ES-I3 (cell line): ENCODE measurements around the gene ARFIP1.
"Not testable (repeated sequence)": the region's sequence is repeated elsewhere in the genome, so short reads cannot be mapped to it uniquely, and the experiment has no call there.

Experiments used
- H3K36me3 ChIP-seq: 2 replicates; pipeline ENCODE4 v1.6.1; 2013; ENCODE audit warnings: mild to moderate bottlenecking, low read length, control low read depth, moderate library complexity; ENCODE audit not compliant: insufficient read depth
- H3K4me1 ChIP-seq: 2 replicates; pipeline ENCODE4 v1.6.1; 2013; ENCODE audit warnings: mild to moderate bottlenecking, control low read depth, low read length; ENCODE audit not compliant: insufficient read depth
- H3K9ac ChIP-seq: 2 replicates; pipeline ENCODE4 v1.6.1; 2013; ENCODE audit warnings: low read depth, mild to moderate bottlenecking, low read length, moderate library complexity
- H3K9me3 ChIP-seq: 2 replicates; pipeline ENCODE4 v1.6.1; 2013; ENCODE audit warnings: mild to moderate bottlenecking, low read length, moderate library complexity; ENCODE audit not compliant: control insufficient read depth, insufficient read depth

ARFIP1 gene

GRCh38 chr4:152843481-152844090, 63.8 kb downstream of the ARFIP1 start:
- Histone ChIP-seq H3K36me3 (no peaks in the 10 kb centered on the region), H3K4me1 (peaks cover 23% of the 10 kb centered on the region), H3K9me3 (0 out of 2 replicates have a peak, but pooled peaks cover 8% of the 10 kb centered on the region), H3K9ac (no peak overlapping the region)

GRCh38 chr4:152847376-152847775, 67.6 kb downstream of the ARFIP1 start:
- no peak overlapping the region for H3K9ac ChIP-seq
- H3K9me3 ChIP-seq, result no peaks in the 10 kb centered on the region
- peaks cover 46% of the 10 kb centered on the region for H3K4me1 ChIP-seq
- no peaks in the 10 kb centered on the region for H3K36me3 ChIP-seq

- Histone ChIP-seq H3K36me3 (no peaks in the 10 kb centered on the region), H3K4me1 (peaks cover 40% of the 10 kb centered on the region), H3K9ac (no peak overlapping the region), H3K9me3 (peaks cover 10% of the 10 kb centered on the region)
These were observed 68.8 kb downstream of the ARFIP1 start for GRCh38 chr4:152848508-152848907.

GRCh38 chr4:152849350-152849749, 69.6 kb downstream of the ARFIP1 start:
- H3K9ac ChIP-seq, result peak overlapping the region; percentile 35; the same call in 1 of the 2 replicates
- peaks cover 11% of the 10 kb centered on the region for H3K9me3 ChIP-seq
- H3K36me3 ChIP-seq, result no peaks in the 10 kb centered on the region
- H3K4me1 ChIP-seq, result peaks cover 34% of the 10 kb centered on the region

- Histone ChIP-seq H3K9me3 (peaks cover 11% of the 10 kb centered on the region), H3K4me1 (peaks cover 34% of the 10 kb centered on the region), H3K9ac (peak overlapping the region; percentile 35), H3K36me3 (no peaks in the 10 kb centered on the region)
These were observed 70.6 kb downstream of the ARFIP1 start for GRCh38 chr4:152850377-152850776.

GRCh38 chr4:152851226-152851625, 71.5 kb downstream of the ARFIP1 start:
- peaks cover 34% of the 10 kb centered on the region for H3K4me1 ChIP-seq
- H3K9ac ChIP-seq, result peak overlapping the region; percentile 17; the same call in 1 of the 2 replicates

GRCh38 chr4:152853293-152853692, 73.5 kb downstream of the ARFIP1 start:
- Histone ChIP-seq H3K9ac (no peak overlapping the region), H3K9me3 (peaks cover 11% of the 10 kb centered on the region), H3K4me1 (peaks cover 29% of the 10 kb centered on the region), H3K36me3 (no peaks in the 10 kb centered on the region)

More at GRCh38 chr4:152851226-152851625, 71.5 kb downstream of the ARFIP1 start:
- Histone ChIP-seq H3K36me3 (no peaks in the 10 kb centered on the region), H3K9me3 (peaks cover 11% of the 10 kb centered on the region)

GRCh38 chr4:152854016-152854415, 74.3 kb downstream of the ARFIP1 start:
- H3K9me3 ChIP-seq, result peaks cover 11% of the 10 kb centered on the region
- H3K4me1 ChIP-seq, result peaks cover 25% of the 10 kb centered on the region
- H3K9ac ChIP-seq, H3K36me3 ChIP-seq: not testable (repeated sequence)

- peaks cover 11% of the 10 kb centered on the region for H3K9me3 ChIP-seq
- H3K4me1 ChIP-seq, result peaks cover 21% of the 10 kb centered on the region; the same call in 1 of the 2 replicates
- no peaks in the 10 kb centered on the region for H3K36me3 ChIP-seq
- no peak overlapping the region for H3K9ac ChIP-seq
These were observed 77.2 kb downstream of the ARFIP1 start for GRCh38 chr4:152856960-152857359.

GRCh38 chr4:152858934-152859333, 79.2 kb downstream of the ARFIP1 start:
- Histone ChIP-seq H3K36me3 (no peaks in the 10 kb centered on the region), H3K9me3 (no peaks in the 10 kb centered on the region), H3K4me1 (peaks cover 21% of the 10 kb centered on the region; the same call in 1 of the 2 replicates), H3K9ac (no peak overlapping the region)

GRCh38 chr4:152860046-152860445, 80.3 kb downstream of the ARFIP1 start:
- Histone ChIP-seq H3K9me3 (no peaks in the 10 kb centered on the region), H3K4me1 (peaks cover 21% of the 10 kb centered on the region; the same call in 1 of the 2 replicates), H3K9ac (no peak overlapping the region; the same call in 1 of the 2 replicates), H3K36me3 (no peaks in the 10 kb centered on the region)

GRCh38 chr4:152862608-152863007, 82.9 kb downstream of the ARFIP1 start:
- peaks cover 17% of the 10 kb centered on the region; the same call in 1 of the 2 replicates for H3K4me1 ChIP-seq
- no peaks in the 10 kb centered on the region for H3K9me3 ChIP-seq
- H3K9ac ChIP-seq, result no peak overlapping the region
- H3K36me3 ChIP-seq, result no peaks in the 10 kb centered on the region

GRCh38 chr4:152864361-152864760, 84.6 kb downstream of the ARFIP1 start:
- H3K36me3 ChIP-seq, result no peaks in the 10 kb centered on the region
- peaks cover 14% of the 10 kb centered on the region; the same call in 1 of the 2 replicates for H3K4me1 ChIP-seq
- no peak overlapping the region for H3K9ac ChIP-seq
- H3K9me3 ChIP-seq, result no peaks in the 10 kb centered on the region

- H3K9ac ChIP-seq, H3K36me3 ChIP-seq, H3K9me3 ChIP-seq, H3K4me1 ChIP-seq: not testable (repeated sequence)
These were observed 86.8 kb downstream of the ARFIP1 start for GRCh38 chr4:152866432-152866993.

- peaks cover 6% of the 10 kb centered on the region for H3K9me3 ChIP-seq
- no peak overlapping the region for H3K9ac ChIP-seq
- peaks cover 4% of the 10 kb centered on the region; the same call in 1 of the 2 replicates for H3K4me1 ChIP-seq
- peaks cover 5% of the 10 kb centered on the region; the same call in 1 of the 2 replicates for H3K36me3 ChIP-seq
These were observed 90.9 kb downstream of the ARFIP1 start for GRCh38 chr4:152870606-152871005.
